Fibroblast of the aortic adventitia (primary cell): ENCODE measurements around the gene TREM2. TPM values are rescaled to one million over a fixed set of nuclear protein-coding genes. Genes with fewer than 3 reads are reported as not detected.
"Not testable (repeated sequence)": the region's sequence is repeated elsewhere in the genome, so short reads cannot be mapped to it uniquely, and the experiment has no call there.

Source experiments
- DNase-seq: peaks from one replicate; pipeline ENCODE4 v3.0.0-alpha.2; 2010; ENCODE audit warnings: low read depth
- H3K4me3 ChIP-seq: 2 replicates; pipeline ENCODE4 v1.5.1; 2011; ENCODE audit warnings: low read depth, mild to moderate bottlenecking, control low read depth, low read length, moderate library complexity
- total RNA-seq: library from RNA; depleted of rRNA; stranded (reverse); fragments of >200 nt; gene quantifications from 2 replicates; pipeline ENCODE4 v1.2.3, GENCODE V29; 2012; ENCODE audit warnings: low replicate concordance
- TF ChIP-seq, protein P1 (sequence below): IDR thresholded peaks from 2 replicates; pipeline ENCODE4 v1.5.1; 2011; ENCODE audit warnings: mild to moderate bottlenecking, low read length, control low read depth, inconsistent platforms; ENCODE audit not compliant: insufficient read depth

TREM2 gene
- total RNA-seq, 1 donor: not detected

- no peak overlapping the region for H3K4me3 ChIP-seq
- TF ChIP-seq, protein P1, sequence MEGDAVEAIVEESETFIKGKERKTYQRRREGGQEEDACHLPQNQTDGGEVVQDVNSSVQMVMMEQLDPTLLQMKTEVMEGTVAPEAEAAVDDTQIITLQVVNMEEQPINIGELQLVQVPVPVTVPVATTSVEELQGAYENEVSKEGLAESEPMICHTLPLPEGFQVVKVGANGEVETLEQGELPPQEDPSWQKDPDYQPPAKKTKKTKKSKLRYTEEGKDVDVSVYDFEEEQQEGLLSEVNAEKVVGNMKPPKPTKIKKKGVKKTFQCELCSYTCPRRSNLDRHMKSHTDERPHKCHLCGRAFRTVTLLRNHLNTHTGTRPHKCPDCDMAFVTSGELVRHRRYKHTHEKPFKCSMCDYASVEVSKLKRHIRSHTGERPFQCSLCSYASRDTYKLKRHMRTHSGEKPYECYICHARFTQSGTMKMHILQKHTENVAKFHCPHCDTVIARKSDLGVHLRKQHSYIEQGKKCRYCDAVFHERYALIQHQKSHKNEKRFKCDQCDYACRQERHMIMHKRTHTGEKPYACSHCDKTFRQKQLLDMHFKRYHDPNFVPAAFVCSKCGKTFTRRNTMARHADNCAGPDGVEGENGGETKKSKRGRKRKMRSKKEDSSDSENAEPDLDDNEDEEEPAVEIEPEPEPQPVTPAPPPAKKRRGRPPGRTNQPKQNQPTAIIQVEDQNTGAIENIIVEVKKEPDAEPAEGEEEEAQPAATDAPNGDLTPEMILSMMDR: peak; percentile 39
- DNase-seq: peak; percentile 7
Measured at GRCh38 chr6:41191569-41191968, 28.7 kb upstream of the TREM2 start.

DNA sequence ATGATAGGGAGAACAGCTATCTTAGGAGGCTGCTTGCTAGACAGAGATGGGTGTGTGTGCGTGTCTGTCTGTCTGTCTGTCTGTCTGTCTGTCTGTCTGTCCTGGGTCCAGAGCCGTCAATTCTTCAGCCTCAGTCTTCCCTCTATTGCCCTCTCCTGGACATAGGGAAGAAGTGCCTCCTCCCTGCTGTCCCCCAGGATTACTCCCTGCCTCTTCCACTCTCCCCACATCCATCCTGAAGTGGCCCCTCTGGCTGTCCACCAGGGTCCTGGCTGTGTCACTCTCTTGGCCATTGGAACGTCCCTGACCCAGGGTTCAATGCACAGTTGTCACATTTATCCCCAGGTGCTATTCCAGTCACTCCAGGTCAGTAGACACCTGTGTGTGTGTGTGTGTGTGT lies 27.9 kb upstream of the TREM2 start:
- H3K4me3 ChIP-seq: no peak overlapping the region
- no peak for DNase-seq
- TF ChIP-seq, protein P1: no peak

GRCh38 chr6:41189967-41190366 lies 27.1 kb upstream of the TREM2 start:
- DNase-seq: no peak
- H3K4me3 ChIP-seq: no peak overlapping the region
- TF ChIP-seq, protein P1: no peak

DNA sequence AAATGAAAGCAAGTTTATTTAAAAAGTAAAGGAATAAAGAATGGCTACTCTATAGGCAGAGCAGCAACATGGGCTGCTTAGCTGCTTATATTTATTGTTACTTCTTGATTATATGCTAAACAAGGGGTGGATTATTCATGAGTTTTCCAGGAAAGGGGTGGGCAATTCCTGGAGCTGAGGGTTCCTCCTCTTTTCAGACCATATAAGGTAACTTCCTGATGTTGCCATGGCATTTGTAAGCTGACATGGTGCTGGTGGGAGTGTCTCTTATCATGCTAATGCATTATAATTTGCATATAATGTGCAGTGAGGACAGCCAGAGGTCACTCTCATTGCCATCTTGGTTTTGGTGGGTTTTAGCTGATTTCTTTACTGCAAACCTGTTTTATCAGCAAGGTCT lies 26.1 kb upstream of the TREM2 start:
- DNase-seq, H3K4me3 ChIP-seq: not testable (repeated sequence)

DNA sequence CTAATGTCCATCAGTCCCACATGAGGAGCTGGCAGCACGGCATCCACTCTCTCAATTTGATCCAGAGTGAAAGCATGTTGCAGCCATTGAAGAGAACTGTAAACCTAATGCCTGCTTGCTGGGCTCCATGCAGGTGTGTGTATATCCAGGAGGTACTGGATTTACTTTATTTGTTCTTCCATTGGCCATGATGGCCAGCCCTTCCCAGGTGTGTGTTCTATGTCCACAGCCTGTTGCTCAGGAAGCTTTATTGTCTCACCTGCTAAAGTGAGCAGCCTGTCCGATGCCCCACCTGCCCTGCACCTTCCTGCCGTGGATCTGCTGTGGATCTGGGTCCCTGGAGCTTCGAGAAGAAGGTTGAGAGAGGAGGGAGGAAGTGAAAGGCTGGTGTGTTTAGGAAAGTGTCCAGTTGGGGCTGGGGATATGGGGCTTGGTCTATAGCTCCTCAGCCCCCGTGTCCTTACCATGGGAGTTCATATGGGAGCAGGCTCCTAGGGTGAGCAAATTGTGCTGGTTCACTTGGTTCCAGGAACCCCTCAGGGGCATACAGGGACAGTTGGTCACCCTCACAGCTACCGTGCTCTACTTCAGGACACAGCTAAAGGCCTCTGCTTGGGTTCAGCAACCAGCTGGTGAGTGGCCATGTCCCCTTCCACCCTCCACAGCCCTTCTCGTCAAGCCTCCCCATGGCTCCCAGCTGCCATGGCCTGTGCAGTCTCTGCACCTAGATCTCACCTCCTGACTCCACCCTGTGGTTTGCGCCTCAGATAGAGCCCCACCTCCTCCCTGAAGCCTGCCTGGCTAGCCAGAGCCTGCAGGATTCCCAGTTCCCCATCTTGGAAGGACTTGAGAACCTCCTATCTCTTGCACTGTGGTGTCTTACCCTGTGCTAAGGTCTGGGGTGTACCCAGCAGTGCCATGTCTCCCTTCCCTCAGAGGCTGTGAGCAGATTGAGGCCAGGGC lies 25.3 kb upstream of the TREM2 start:
- H3K4me3 ChIP-seq: no peak overlapping the region
- TF ChIP-seq, protein P1: no peak
- DNase-seq: no peak

DNA sequence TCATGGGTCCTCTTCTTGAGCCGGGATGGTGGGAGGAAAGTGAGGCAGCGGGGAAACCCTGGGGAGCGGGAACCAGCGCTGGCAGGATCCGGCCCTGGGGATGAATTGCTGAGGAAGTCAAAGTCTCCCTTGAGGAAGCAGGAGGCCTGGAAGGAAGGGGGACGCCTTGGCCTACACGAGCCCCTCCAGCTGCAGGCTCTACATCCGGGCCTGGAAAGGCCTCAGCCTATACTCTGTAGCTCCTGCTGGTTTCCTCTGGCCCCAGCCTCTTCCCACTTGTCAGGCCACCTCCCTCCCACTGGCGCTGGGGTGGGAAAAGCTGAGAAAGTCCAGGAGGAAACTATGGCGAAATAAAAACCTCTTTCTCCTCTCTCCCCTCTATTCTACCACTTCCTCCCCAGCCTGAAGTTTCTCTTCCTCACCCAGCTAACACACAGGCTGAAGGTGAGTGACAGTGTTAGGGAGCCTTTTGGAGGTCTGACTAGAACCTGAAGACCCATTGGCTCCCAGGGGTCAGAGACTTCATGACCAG lies 23.2 kb upstream of the TREM2 start:
- H3K4me3 ChIP-seq: no peak overlapping the region
- no peak for DNase-seq
- TF ChIP-seq, protein P1: no peak

- no peak for DNase-seq
- TF ChIP-seq, protein P1: no peak
- no peak overlapping the region for H3K4me3 ChIP-seq
Measured at GRCh38 chr6:41184761-41185160, 21.8 kb upstream of the TREM2 start.
